Cerebellar nuclear complex (tissue), 1 donor: Measurements from ENCODE around the gene DDX39B.
"Not testable (repeated sequence)": the region's sequence is repeated elsewhere in the genome, so short reads cannot be mapped to it uniquely, and the experiment has no call there.

ENCODE experiments used
- DNase-seq, 2 experiments: peaks; one replicate each; lab custom pipeline; 2025; lab: John Stamatoyannopoulos, UW

Gene DDX39B

GRCh38 chr6:31575952-31576685, 34.3 kb upstream of the DDX39B start:
- no peak for DNase-seq

GRCh38 chr6:31575335-31575901, 33.6 kb upstream of the DDX39B start, which contains the start of gene TNF:
TNF (plus strand) TSS chr6:31575565; CDS start chr6:31575742, 177 bp downstream.
- no peak for DNase-seq

- no peak for DNase-seq
Measured at GRCh38 chr6:31574106-31575061, 32.6 kb upstream of the DDX39B start.

- DNase-seq: no peak
Measured at GRCh38 chr6:31573239-31574105, 31.7 kb upstream of the DDX39B start.

- no peak for DNase-seq
Measured at GRCh38 chr6:31572041-31572911, 30.5 kb upstream of the DDX39B start, which contains the start of gene LTA. LTA (plus strand) TSS chr6:31572289; CDS start chr6:31572743, 454 bp downstream.

GRCh38 chr6:31569861-31570536, 28.2 kb upstream of the DDX39B start:
- no peak for DNase-seq

GRCh38 chr6:31568537-31568961, 26.7 kb upstream of the DDX39B start:
- DNase-seq: no peak

GRCh38 chr6:31567531-31568370, 25.9 kb upstream of the DDX39B start:
- no peak for DNase-seq

GRCh38 chr6:31560697-31561058, 18.9 kb upstream of the DDX39B start:
- DNase-seq: no peak

GRCh38 chr6:31559958-31560696, 18.3 kb upstream of the DDX39B start:
- no peak for DNase-seq

- DNase-seq: no peak
Measured at GRCh38 chr6:31559606-31559957, 17.8 kb upstream of the DDX39B start.

- DNase-seq: no peak
Measured at GRCh38 chr6:31558631-31559500, 17.1 kb upstream of the DDX39B start.

- no peak for DNase-seq
Measured at GRCh38 chr6:31558318-31558625, 16.5 kb upstream of the DDX39B start.

GRCh38 chr6:31557443-31558317, 15.9 kb upstream of the DDX39B start:
- DNase-seq: no peak

- no peak for DNase-seq
Measured at GRCh38 chr6:31556307-31556706, 14.5 kb upstream of the DDX39B start.

- DNase-seq: not testable (repeated sequence)
Measured at GRCh38 chr6:31551371-31551770, 9.6 kb upstream of the DDX39B start.

- DNase-seq: no peak
Measured at GRCh38 chr6:31548544-31548873, 6.7 kb upstream of the DDX39B start.
